ENCODE results near the gene TNFRSF21.
"Not testable (repeated sequence)": the region's sequence is repeated elsewhere in the genome, so short reads cannot be mapped to it uniquely, and the experiment has no call there.

The TNFRSF21 gene

GRCh38 chr6:47275640-47276039 is 34.1 kb downstream of the TNFRSF21 start:
- no peak overlapping the region for H3K4me3 ChIP-seq (ENCODE audit: low read length)
- DNase-seq (ENCODE audit: low read depth), result no peak
- TF ChIP-seq, protein P1, sequence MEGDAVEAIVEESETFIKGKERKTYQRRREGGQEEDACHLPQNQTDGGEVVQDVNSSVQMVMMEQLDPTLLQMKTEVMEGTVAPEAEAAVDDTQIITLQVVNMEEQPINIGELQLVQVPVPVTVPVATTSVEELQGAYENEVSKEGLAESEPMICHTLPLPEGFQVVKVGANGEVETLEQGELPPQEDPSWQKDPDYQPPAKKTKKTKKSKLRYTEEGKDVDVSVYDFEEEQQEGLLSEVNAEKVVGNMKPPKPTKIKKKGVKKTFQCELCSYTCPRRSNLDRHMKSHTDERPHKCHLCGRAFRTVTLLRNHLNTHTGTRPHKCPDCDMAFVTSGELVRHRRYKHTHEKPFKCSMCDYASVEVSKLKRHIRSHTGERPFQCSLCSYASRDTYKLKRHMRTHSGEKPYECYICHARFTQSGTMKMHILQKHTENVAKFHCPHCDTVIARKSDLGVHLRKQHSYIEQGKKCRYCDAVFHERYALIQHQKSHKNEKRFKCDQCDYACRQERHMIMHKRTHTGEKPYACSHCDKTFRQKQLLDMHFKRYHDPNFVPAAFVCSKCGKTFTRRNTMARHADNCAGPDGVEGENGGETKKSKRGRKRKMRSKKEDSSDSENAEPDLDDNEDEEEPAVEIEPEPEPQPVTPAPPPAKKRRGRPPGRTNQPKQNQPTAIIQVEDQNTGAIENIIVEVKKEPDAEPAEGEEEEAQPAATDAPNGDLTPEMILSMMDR (conservative IDR thresholded peaks at IDR 0.05; ENCODE audit: low read length), result no peak

GRCh38 chr6:47275132-47275531 is 34.6 kb downstream of the TNFRSF21 start:
- not testable (repeated sequence) for H3K4me3 ChIP-seq (ENCODE audit: low read length); DNase-seq (ENCODE audit: low read depth)

DNA sequence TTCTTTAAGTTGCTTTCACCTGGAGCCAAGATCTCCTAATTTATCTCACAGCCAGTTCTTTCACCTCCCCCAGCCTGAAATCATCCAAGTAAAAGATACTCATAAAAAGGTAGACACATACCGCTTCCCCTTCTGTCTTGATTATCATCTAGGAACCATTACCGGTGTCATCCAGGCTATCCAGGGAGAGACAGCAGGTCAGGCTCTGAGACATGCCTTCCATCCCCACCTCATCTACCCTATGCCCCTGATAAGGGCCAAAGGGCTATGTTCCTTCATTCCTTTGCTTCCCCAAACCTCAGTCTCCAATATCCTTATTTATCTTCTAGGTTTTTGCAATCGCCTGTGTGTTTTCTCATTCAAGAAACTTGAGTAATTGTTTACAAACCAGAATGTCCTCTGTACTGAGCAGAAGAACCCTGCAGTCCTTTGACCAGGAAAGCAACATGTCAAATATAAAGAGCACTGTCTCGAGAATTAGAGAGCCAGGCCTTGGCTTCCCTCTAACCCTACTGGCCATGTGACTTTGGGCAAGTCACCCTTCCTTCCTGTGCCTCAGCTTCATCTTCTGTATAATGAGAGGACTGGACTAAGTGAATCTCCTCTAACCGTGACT is 41.0 kb downstream of the TNFRSF21 start:
- TF ChIP-seq, protein P1 (conservative IDR thresholded peaks at IDR 0.05; ENCODE audit: low read length), result no peak
- DNase-seq (ENCODE audit: low read depth), result no peak
- no peak overlapping the region for H3K4me3 ChIP-seq (ENCODE audit: low read length)

- TF ChIP-seq, protein P1 (conservative IDR thresholded peaks at IDR 0.05; ENCODE audit: low read length), result no peak
- no peak for DNase-seq (ENCODE audit: low read depth)
- H3K4me3 ChIP-seq (ENCODE audit: low read length), result no peak overlapping the region
These were observed 42.4 kb downstream of the TNFRSF21 start for GRCh38 chr6:47267301-47267700.

- no peak overlapping the region for H3K4me3 ChIP-seq (ENCODE audit: low read length)
- TF ChIP-seq, protein P1 (conservative IDR thresholded peaks at IDR 0.05; ENCODE audit: low read length), result no peak
- DNase-seq (ENCODE audit: low read depth), result no peak
These were observed 43.7 kb downstream of the TNFRSF21 start for GRCh38 chr6:47265971-47266370.

- no peak for DNase-seq (ENCODE audit: low read depth)
- no peak overlapping the region for H3K4me3 ChIP-seq (ENCODE audit: low read length)
- TF ChIP-seq, protein P1 (conservative IDR thresholded peaks at IDR 0.05; ENCODE audit: low read length), result no peak
These were observed 44.9 kb downstream of the TNFRSF21 start for GRCh38 chr6:47264775-47265184.

DNA sequence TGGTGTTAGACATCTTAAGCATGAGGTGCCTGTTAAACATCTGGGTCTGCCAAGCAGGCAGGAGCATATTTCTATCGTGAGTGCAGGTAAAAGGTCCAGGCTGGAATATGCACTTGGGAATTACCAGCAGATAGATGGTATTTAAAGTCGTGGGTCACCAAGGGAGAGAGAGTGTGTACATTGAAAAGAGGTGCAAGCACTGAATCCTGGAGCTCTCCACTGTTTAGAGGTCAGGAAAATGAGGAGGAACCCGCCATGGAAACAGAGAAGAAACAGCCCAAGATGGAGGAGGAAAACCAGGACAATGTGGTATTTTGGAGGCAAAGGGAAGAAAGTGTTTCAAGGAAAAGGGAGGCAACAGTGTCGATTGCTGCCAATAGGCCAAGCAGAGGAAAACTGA is 46.4 kb downstream of the TNFRSF21 start:
- no peak for DNase-seq (ENCODE audit: low read depth)
- H3K4me3 ChIP-seq (ENCODE audit: low read length), result no peak overlapping the region
- TF ChIP-seq, protein P1 (conservative IDR thresholded peaks at IDR 0.05; ENCODE audit: low read length), result no peak

DNA sequence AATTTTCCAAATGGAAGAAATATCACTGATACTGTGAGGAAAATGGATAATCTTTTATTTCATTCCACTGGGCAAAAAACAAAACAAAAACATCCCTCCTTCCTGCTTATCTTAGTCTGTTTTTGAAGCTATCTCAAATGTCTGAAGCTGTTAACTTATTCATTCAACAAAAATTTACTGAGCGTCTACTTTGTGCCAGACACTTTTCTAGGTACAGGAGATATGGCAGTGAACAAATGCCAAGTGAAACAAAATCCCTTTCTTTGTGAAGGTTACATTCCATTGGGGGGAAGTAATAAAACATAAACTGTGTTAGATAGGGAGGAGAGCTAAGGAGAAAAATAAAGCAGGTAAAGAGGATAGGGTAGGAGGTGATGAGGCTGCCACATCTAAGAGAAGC is 47.5 kb downstream of the TNFRSF21 start:
- DNase-seq (ENCODE audit: low read depth), result no peak
- TF ChIP-seq, protein P1 (conservative IDR thresholded peaks at IDR 0.05; ENCODE audit: low read length), result no peak
- H3K4me3 ChIP-seq (ENCODE audit: low read length), result no peak overlapping the region

Measured in AG10803 (cell line).